GM23338 (cell line): ENCODE data around the gene TDO2. TPM values are rescaled to one million over a fixed set of nuclear protein-coding genes. Genes with fewer than 3 reads are reported as not detected.

Experiments used
- ATAC-seq: fragments of 200-7000 bp; cut with Tn5 transposase; 3 replicates; pipeline ENCODE4 v1.9.1; 2020
- DNase-seq: peaks from one replicate; pipeline ENCODE4 v3.0.0-alpha.2; 2015; ENCODE audit warnings: low spot score
- H2AFZ ChIP-seq: fragments of 200-600 bp; sonication (generic); 2 replicates; pipeline ENCODE4 v1.8.0; 2016; ENCODE audit warnings: antibody characterized with exemption, mild to moderate bottlenecking, moderate library complexity
- H3F3A ChIP-seq: fragments of 200-600 bp; sonication (generic); replicated peaks from 2 replicates; pipeline ENCODE4 v1.8.0; 2017; ENCODE audit warnings: antibody characterized with exemption, mixed run types, low read depth
- H3K27ac ChIP-seq: fragments of 200-600 bp; sonication (generic); 2 replicates; pipeline ENCODE4 v1.6.1; 2016; ENCODE audit warnings: low read depth
- H3K27me3 ChIP-seq: fragments of 200-600 bp; sonication (generic); 2 replicates; pipeline ENCODE4 v1.8.0; 2016; ENCODE audit warnings: mild to moderate bottlenecking, mixed run types, moderate library complexity; ENCODE audit not compliant: insufficient read depth
- H3K36me3 ChIP-seq: fragments of 200-600 bp; sonication (generic); 2 replicates; pipeline ENCODE4 v1.8.0; 2016; ENCODE audit warnings: mild to moderate bottlenecking; ENCODE audit not compliant: insufficient read depth
- H3K4me1 ChIP-seq: fragments of 200-600 bp; sonication (generic); 2 replicates; pipeline ENCODE4 v1.8.0; 2016; ENCODE audit warnings: mild to moderate bottlenecking, moderate library complexity; ENCODE audit not compliant: insufficient read depth
- H3K4me2 ChIP-seq: fragments of 200-600 bp; sonication (generic); 2 replicates; pipeline ENCODE4 v1.7.1; 2017; ENCODE audit warnings: mixed run types
- H3K4me3 ChIP-seq: fragments of 200-600 bp; sonication (generic); 2 replicates; pipeline ENCODE4 v1.6.1; 2016; ENCODE audit warnings: mixed run types
- H3K79me2 ChIP-seq: fragments of 200-600 bp; sonication (generic); replicated peaks from 2 replicates; pipeline ENCODE4 v1.8.0; 2017; ENCODE audit warnings: mild to moderate bottlenecking; ENCODE audit not compliant: insufficient read depth
- H3K9me2 ChIP-seq: fragments of 200-600 bp; sonication (generic); 2 replicates; pipeline ENCODE4 v1.8.0; 2017; ENCODE audit not compliant: insufficient read depth
- H4K20me1 ChIP-seq: fragments of 200-600 bp; sonication (generic); replicated peaks from 2 replicates; pipeline ENCODE4 v1.8.0; 2017; ENCODE audit warnings: mild to moderate bottlenecking; ENCODE audit not compliant: insufficient read depth
- H3K27ac Mint-ChIP-seq: 2 replicates; pipeline ENCODE4 v1.8.0; 2020; ENCODE audit warnings: inconsistent platforms, mild to moderate bottlenecking, moderate library complexity, mixed read lengths
- H3K27me3 Mint-ChIP-seq: 3 replicates; pipeline ENCODE4 v1.8.0; 2022; ENCODE audit warnings: low read depth, mild to moderate bottlenecking, moderate library complexity, mixed read lengths, inconsistent platforms; ENCODE audit not compliant: insufficient read depth, poor library complexity
- H3K36me3 Mint-ChIP-seq: 3 replicates; pipeline ENCODE4 v1.8.0; 2021; ENCODE audit warnings: low read depth, mild to moderate bottlenecking, inconsistent platforms, moderate library complexity, mixed read lengths
- H3K4me1 Mint-ChIP-seq: 3 replicates; pipeline ENCODE4 v1.8.0; 2020; ENCODE audit warnings: mild to moderate bottlenecking, inconsistent platforms, mixed read lengths
- H3K4me3 Mint-ChIP-seq: 3 replicates; pipeline ENCODE4 v1.8.0; 2021; ENCODE audit warnings: moderate library complexity, mild to moderate bottlenecking, inconsistent platforms, mixed read lengths
- H3K9me3 Mint-ChIP-seq: 3 replicates; pipeline ENCODE4 v1.8.0; 2020; ENCODE audit warnings: moderate library complexity, mild to moderate bottlenecking, inconsistent platforms, mixed read lengths
- POLR2AphosphoS5 ChIP-seq: IDR thresholded peaks from 2 replicates; pipeline ENCODE4 v1.6.1; 2016; ENCODE audit warnings: antibody characterized with exemption, low read depth
- polyA plus RNA-seq: library from polyadenylated mRNA; unstranded; fragments of >200 nt; fragmentation: Nextera tagmentation; extraction: Ambion mirVana; gene quantifications from 2 replicates; pipeline ENCODE4 v1.2.1, GENCODE V29; 2016
- total RNA-seq: library from RNA; depleted of rRNA; stranded (reverse); fragments of >200 nt; shearing (Covaris generic); gene quantifications from 2 replicates; pipeline ENCODE4 v1.2.3, GENCODE V29; 2014
- TF ChIP-seq, protein P1 (sequence below): fragments of 250-450 bp; sonication (Bioruptor Pico); IDR thresholded peaks from 2 replicates; pipeline ENCODE4 v1.5.0; 2020; ENCODE audit warnings: mild to moderate bottlenecking, moderate library complexity
- TF ChIP-seq, protein P2 (sequence below), 2 experiments: fragments of 200-600 bp in 1 of 2; sonication (generic) in 1 of 2; conservative IDR thresholded peaks; 2 replicates each; pipeline versions ENCODE4 v1.5.1 to v1.6.1; 2016 to 2017; ENCODE audit warnings: antibody characterized with exemption in 2 of 2, low read depth in 2 of 2, mild to moderate bottlenecking in 2 of 2, moderate library complexity in 1 of 2

The TDO2 gene
- total and polyA plus RNA-seq, 2 experiments from 2014 or later, result 0.10 TPM; not detected in 1

DNA sequence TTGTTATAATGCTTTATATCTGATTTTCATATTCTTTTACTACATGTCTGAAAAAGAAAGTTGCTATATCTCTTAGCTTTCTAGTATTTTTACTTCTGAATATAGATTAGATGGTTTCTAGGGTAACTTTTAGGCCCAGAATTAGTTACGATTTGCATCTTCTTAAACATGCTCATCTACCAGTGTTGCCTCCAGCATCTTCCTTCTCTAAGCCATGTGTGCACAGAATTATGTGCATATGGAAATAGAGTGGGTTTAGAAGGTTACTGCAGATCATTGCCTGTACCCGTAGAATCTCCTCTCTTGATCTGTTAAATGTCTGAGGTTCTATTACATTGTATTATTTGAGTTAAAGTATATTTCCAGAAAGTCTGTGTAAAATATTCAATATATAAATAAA lies 2.5 kb upstream of the TDO2 start (continued):
- TF ChIP-seq, protein P1, sequence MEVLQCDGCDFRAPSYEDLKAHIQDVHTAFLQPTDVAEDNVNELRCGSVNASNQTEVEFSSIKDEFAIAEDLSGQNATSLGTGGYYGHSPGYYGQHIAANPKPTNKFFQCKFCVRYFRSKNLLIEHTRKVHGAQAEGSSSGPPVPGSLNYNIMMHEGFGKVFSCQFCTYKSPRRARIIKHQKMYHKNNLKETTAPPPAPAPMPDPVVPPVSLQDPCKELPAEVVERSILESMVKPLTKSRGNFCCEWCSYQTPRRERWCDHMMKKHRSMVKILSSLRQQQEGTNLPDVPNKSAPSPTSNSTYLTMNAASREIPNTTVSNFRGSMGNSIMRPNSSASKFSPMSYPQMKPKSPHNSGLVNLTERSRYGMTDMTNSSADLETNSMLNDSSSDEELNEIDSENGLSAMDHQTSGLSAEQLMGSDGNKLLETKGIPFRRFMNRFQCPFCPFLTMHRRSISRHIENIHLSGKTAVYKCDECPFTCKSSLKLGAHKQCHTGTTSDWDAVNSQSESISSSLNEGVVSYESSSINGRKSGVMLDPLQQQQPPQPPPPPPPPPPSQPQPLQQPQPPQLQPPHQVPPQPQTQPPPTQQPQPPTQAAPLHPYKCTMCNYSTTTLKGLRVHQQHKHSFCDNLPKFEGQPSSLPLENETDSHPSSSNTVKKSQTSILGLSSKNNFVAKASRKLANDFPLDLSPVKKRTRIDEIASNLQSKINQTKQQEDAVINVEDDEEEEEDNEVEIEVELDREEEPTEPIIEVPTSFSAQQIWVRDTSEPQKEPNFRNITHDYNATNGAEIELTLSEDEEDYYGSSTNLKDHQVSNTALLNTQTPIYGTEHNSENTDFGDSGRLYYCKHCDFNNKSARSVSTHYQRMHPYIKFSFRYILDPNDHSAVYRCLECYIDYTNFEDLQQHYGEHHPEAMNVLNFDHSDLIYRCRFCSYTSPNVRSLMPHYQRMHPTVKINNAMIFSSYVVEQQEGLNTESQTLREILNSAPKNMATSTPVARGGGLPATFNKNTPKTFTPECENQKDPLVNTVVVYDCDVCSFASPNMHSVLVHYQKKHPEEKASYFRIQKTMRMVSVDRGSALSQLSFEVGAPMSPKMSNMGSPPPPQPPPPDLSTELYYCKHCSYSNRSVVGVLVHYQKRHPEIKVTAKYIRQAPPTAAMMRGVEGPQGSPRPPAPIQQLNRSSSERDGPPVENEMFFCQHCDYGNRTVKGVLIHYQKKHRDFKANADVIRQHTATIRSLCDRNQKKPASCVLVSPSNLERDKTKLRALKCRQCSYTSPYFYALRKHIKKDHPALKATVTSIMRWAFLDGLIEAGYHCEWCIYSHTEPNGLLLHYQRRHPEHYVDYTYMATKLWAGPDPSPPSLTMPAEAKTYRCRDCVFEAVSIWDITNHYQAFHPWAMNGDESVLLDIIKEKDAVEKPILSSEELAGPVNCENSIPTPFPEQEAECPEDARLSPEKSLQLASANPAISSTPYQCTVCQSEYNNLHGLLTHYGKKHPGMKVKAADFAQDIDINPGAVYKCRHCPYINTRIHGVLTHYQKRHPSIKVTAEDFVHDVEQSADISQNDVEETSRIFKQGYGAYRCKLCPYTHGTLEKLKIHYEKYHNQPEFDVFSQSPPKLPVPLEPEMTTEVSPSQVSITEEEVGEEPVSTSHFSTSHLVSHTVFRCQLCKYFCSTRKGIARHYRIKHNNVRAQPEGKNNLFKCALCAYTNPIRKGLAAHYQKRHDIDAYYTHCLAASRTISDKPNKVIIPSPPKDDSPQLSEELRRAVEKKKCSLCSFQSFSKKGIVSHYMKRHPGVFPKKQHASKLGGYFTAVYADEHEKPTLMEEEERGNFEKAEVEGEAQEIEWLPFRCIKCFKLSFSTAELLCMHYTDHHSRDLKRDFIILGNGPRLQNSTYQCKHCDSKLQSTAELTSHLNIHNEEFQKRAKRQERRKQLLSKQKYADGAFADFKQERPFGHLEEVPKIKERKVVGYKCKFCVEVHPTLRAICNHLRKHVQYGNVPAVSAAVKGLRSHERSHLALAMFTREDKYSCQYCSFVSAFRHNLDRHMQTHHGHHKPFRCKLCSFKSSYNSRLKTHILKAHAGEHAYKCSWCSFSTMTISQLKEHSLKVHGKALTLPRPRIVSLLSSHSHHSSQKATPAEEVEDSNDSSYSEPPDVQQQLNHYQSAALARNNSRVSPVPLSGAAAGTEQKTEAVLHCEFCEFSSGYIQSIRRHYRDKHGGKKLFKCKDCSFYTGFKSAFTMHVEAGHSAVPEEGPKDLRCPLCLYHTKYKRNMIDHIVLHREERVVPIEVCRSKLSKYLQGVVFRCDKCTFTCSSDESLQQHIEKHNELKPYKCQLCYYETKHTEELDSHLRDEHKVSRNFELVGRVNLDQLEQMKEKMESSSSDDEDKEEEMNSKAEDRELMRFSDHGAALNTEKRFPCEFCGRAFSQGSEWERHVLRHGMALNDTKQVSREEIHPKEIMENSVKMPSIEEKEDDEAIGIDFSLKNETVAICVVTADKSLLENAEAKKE (CRISPR knock-in tag), result no peak
- TF ChIP-seq, protein P2, sequence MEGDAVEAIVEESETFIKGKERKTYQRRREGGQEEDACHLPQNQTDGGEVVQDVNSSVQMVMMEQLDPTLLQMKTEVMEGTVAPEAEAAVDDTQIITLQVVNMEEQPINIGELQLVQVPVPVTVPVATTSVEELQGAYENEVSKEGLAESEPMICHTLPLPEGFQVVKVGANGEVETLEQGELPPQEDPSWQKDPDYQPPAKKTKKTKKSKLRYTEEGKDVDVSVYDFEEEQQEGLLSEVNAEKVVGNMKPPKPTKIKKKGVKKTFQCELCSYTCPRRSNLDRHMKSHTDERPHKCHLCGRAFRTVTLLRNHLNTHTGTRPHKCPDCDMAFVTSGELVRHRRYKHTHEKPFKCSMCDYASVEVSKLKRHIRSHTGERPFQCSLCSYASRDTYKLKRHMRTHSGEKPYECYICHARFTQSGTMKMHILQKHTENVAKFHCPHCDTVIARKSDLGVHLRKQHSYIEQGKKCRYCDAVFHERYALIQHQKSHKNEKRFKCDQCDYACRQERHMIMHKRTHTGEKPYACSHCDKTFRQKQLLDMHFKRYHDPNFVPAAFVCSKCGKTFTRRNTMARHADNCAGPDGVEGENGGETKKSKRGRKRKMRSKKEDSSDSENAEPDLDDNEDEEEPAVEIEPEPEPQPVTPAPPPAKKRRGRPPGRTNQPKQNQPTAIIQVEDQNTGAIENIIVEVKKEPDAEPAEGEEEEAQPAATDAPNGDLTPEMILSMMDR (conservative IDR thresholded peaks at IDR 0.05; ENCODE audit: low read depth in 2 of 2), result no peak

DNA sequence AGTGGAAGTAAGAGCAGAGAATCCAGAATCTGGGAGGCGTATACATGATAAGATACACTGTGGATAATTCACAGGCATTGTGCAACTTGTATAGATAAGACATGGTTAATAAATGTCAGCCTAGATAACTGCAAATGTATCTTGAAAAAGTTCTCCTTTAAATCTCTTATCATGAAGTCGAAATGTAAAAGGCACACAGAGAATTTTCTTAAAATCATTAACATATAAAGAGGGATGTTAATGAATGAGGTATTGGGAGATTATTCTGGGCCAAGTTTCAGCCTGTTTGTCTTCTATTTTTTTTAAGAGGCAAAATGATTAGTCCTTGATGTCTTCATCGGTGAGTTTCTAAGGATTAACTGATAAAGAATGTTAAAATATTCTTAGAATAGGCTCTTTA lies 835 bp downstream of the TDO2 start:
- Histone ChIP-seq H3K79me2 (no peaks in the 10 kb centered on the region), H3K27me3 (no peaks in the 10 kb centered on the region), H3K36me3 (no peaks in the 10 kb centered on the region), H3K4me3 (no peak overlapping the region), H3K4me1 (peaks cover 22% of the 10 kb centered on the region), H4K20me1 (no peaks in the 10 kb centered on the region), H3F3A (no peaks in the 10 kb centered on the region), H3K4me2 (peak overlapping the region; percentile 10; the same call in 1 of the 2 replicates), H2AFZ (no peak overlapping the region), H3K27ac (no peak overlapping the region), H3K9me2 (no peaks in the 10 kb centered on the region)
- Mint-ChIP-seq H3K36me3 (no peaks in the 10 kb centered on the region), H3K27me3 (no peaks in the 10 kb centered on the region), H3K27ac (peak overlapping the region; percentile 42; the same call in 1 of the 2 replicates), H3K4me1 (peaks cover 26% of the 10 kb centered on the region), H3K4me3 (no peak overlapping the region), H3K9me3 (no peaks in the 10 kb centered on the region)
- no peak for TF ChIP-seq POLR2AphosphoS5
- ATAC-seq (no peak), DNase-seq (no peak)
